Measurements from ENCODE around the gene FAM13A.

DNA sequence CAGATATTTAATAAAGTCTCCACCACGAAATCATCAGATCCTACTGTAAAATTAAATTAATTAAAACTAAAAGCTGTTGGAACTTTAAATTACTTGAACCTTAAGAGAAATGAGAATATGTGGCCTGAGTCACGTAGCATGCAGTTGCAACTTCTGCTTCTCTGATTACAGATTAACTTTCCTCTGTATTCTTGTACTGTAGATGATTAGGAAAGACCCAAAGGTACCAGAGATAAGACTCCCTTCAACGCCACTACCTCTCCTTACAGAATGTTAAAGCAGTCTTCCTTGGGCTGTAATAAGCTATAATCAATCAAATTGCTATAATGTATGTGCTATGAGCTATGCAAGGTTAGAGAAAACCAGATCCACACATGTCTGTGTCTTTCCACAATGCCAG is 47.9 kb downstream of the FAM13A start:
- TF ChIP-seq, protein P1, sequence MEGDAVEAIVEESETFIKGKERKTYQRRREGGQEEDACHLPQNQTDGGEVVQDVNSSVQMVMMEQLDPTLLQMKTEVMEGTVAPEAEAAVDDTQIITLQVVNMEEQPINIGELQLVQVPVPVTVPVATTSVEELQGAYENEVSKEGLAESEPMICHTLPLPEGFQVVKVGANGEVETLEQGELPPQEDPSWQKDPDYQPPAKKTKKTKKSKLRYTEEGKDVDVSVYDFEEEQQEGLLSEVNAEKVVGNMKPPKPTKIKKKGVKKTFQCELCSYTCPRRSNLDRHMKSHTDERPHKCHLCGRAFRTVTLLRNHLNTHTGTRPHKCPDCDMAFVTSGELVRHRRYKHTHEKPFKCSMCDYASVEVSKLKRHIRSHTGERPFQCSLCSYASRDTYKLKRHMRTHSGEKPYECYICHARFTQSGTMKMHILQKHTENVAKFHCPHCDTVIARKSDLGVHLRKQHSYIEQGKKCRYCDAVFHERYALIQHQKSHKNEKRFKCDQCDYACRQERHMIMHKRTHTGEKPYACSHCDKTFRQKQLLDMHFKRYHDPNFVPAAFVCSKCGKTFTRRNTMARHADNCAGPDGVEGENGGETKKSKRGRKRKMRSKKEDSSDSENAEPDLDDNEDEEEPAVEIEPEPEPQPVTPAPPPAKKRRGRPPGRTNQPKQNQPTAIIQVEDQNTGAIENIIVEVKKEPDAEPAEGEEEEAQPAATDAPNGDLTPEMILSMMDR (IDR thresholded peaks at IDR 0.05; ENCODE audit: low read depth, low read length), result no peak
- TF ChIP-seq POLR2A (IDR thresholded peaks at IDR 0.05; ENCODE audit: extremely low read depth, insufficient read length), result no peak
- TF ChIP-seq MYC (IDR thresholded peaks at IDR 0.05; ENCODE audit: low read depth, low read length), result no peak
